GM23338 (cell line): ENCODE measurements around the gene FOXP1.

Source experiments
- CREB1 ChIP-seq: fragments of 250-450 bp; sonication (Bioruptor Pico); IDR thresholded peaks from 2 replicates; pipeline ENCODE4 v1.5.0; 2020; ENCODE audit warnings: low read depth, mild to moderate bottlenecking, moderate library complexity
- EZH2 ChIP-seq: fragments of 200-600 bp; sonication (generic); IDR thresholded peaks from one replicate; pipeline ENCODE4 v1.8.0; 2017; ENCODE audit warnings: antibody characterized with exemption, mild to moderate bottlenecking, low read depth; ENCODE audit not compliant: unreplicated experiment
- EZH2phosphoT487 ChIP-seq: fragments of 200-600 bp; sonication (generic); IDR thresholded peaks from one replicate; pipeline ENCODE4 v1.8.1; 2018; ENCODE audit warnings: antibody characterized with exemption; ENCODE audit not compliant: unreplicated experiment
- NANOG ChIP-seq: IDR thresholded peaks from 2 replicates; pipeline ENCODE4 v1.6.1; 2016; ENCODE audit warnings: antibody characterized with exemption, borderline replicate concordance
- ZNF114 ChIP-seq: fragments of 250-450 bp; sonication (Bioruptor Pico); IDR thresholded peaks from 2 replicates; pipeline ENCODE4 v1.5.0; 2020; ENCODE audit warnings: mild to moderate bottlenecking, moderate library complexity
- TF ChIP-seq, protein P1 (sequence below), 2 experiments: fragments of 200-600 bp in 1 of 2; sonication (generic) in 1 of 2; conservative IDR thresholded peaks; 2 replicates each; pipeline versions ENCODE4 v1.5.1 to v1.6.1; 2016 to 2017; ENCODE audit warnings: antibody characterized with exemption in 2 of 2, low read depth in 2 of 2, mild to moderate bottlenecking in 2 of 2, moderate library complexity in 1 of 2
- TF ChIP-seq, protein P2 (sequence below): fragments of 250-450 bp; sonication (Bioruptor Pico); IDR thresholded peaks from 2 replicates; pipeline ENCODE4 v1.5.0; 2020; ENCODE audit warnings: mild to moderate bottlenecking, moderate library complexity

DNA sequence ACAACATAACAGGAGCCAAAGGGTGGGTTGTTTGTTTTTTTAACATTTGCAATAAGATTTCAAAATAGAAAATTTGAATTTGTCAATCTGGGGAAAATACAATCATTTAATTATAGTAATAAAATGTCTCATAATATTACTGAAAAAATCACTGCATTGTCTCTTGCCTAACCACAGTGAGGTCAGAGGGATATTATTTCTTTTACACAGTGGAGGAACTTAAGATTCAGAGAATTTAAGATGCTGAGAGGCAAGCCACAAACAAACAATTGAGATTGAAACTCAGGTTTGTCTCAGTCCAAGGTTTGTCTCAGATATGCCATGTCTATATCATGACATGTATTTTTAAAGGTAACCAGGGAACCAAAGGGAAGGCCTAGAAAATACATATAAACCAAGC, 428.7 kb downstream of the FOXP1 start:
- TF ChIP-seq, protein P1, sequence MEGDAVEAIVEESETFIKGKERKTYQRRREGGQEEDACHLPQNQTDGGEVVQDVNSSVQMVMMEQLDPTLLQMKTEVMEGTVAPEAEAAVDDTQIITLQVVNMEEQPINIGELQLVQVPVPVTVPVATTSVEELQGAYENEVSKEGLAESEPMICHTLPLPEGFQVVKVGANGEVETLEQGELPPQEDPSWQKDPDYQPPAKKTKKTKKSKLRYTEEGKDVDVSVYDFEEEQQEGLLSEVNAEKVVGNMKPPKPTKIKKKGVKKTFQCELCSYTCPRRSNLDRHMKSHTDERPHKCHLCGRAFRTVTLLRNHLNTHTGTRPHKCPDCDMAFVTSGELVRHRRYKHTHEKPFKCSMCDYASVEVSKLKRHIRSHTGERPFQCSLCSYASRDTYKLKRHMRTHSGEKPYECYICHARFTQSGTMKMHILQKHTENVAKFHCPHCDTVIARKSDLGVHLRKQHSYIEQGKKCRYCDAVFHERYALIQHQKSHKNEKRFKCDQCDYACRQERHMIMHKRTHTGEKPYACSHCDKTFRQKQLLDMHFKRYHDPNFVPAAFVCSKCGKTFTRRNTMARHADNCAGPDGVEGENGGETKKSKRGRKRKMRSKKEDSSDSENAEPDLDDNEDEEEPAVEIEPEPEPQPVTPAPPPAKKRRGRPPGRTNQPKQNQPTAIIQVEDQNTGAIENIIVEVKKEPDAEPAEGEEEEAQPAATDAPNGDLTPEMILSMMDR (conservative IDR thresholded peaks at IDR 0.05; ENCODE audit: low read depth in 2 of 2), result no peak
- TF ChIP-seq ZNF114 (CRISPR knock-in tag) (no peak), CREB1 (CRISPR knock-in tag) (no peak), EZH2phosphoT487 (no peak), NANOG (no peak), EZH2 (no peak)
- TF ChIP-seq, protein P2, sequence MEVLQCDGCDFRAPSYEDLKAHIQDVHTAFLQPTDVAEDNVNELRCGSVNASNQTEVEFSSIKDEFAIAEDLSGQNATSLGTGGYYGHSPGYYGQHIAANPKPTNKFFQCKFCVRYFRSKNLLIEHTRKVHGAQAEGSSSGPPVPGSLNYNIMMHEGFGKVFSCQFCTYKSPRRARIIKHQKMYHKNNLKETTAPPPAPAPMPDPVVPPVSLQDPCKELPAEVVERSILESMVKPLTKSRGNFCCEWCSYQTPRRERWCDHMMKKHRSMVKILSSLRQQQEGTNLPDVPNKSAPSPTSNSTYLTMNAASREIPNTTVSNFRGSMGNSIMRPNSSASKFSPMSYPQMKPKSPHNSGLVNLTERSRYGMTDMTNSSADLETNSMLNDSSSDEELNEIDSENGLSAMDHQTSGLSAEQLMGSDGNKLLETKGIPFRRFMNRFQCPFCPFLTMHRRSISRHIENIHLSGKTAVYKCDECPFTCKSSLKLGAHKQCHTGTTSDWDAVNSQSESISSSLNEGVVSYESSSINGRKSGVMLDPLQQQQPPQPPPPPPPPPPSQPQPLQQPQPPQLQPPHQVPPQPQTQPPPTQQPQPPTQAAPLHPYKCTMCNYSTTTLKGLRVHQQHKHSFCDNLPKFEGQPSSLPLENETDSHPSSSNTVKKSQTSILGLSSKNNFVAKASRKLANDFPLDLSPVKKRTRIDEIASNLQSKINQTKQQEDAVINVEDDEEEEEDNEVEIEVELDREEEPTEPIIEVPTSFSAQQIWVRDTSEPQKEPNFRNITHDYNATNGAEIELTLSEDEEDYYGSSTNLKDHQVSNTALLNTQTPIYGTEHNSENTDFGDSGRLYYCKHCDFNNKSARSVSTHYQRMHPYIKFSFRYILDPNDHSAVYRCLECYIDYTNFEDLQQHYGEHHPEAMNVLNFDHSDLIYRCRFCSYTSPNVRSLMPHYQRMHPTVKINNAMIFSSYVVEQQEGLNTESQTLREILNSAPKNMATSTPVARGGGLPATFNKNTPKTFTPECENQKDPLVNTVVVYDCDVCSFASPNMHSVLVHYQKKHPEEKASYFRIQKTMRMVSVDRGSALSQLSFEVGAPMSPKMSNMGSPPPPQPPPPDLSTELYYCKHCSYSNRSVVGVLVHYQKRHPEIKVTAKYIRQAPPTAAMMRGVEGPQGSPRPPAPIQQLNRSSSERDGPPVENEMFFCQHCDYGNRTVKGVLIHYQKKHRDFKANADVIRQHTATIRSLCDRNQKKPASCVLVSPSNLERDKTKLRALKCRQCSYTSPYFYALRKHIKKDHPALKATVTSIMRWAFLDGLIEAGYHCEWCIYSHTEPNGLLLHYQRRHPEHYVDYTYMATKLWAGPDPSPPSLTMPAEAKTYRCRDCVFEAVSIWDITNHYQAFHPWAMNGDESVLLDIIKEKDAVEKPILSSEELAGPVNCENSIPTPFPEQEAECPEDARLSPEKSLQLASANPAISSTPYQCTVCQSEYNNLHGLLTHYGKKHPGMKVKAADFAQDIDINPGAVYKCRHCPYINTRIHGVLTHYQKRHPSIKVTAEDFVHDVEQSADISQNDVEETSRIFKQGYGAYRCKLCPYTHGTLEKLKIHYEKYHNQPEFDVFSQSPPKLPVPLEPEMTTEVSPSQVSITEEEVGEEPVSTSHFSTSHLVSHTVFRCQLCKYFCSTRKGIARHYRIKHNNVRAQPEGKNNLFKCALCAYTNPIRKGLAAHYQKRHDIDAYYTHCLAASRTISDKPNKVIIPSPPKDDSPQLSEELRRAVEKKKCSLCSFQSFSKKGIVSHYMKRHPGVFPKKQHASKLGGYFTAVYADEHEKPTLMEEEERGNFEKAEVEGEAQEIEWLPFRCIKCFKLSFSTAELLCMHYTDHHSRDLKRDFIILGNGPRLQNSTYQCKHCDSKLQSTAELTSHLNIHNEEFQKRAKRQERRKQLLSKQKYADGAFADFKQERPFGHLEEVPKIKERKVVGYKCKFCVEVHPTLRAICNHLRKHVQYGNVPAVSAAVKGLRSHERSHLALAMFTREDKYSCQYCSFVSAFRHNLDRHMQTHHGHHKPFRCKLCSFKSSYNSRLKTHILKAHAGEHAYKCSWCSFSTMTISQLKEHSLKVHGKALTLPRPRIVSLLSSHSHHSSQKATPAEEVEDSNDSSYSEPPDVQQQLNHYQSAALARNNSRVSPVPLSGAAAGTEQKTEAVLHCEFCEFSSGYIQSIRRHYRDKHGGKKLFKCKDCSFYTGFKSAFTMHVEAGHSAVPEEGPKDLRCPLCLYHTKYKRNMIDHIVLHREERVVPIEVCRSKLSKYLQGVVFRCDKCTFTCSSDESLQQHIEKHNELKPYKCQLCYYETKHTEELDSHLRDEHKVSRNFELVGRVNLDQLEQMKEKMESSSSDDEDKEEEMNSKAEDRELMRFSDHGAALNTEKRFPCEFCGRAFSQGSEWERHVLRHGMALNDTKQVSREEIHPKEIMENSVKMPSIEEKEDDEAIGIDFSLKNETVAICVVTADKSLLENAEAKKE (CRISPR knock-in tag), result no peak
